Esophagus (tissue), 2 donors: ENCODE data around the gene DLGAP1. TPM values are rescaled to one million over a fixed set of nuclear protein-coding genes. Genes with fewer than 3 reads are reported as not detected.

Experiments used
- H3K27ac ChIP-seq, 2 donors: one replicate each; pipeline ENCODE4 v1.5.1; 2013; ENCODE audit warnings: low read depth in 2 of 2, mild to moderate bottlenecking in 2 of 2, inconsistent platforms in 1 of 2, low read length in 1 of 2, moderate library complexity in 1 of 2
- H3K27me3 ChIP-seq, 2 donors: one replicate each; pipeline ENCODE4 v1.6.1; 2013; ENCODE audit warnings: low read length in 2 of 2, control low read depth in 1 of 2, mild to moderate bottlenecking in 1 of 2; ENCODE audit not compliant: insufficient read depth in 2 of 2, control insufficient read depth in 1 of 2
- H3K36me3 ChIP-seq, 2 donors: one replicate each; pipeline ENCODE4 v1.6.1; 2013; ENCODE audit warnings: low read length in 1 of 2; ENCODE audit not compliant: control insufficient read depth in 2 of 2, insufficient read depth in 2 of 2
- H3K4me1 ChIP-seq, 2 donors: one replicate each; pipeline ENCODE4 v1.6.1; 2013; ENCODE audit warnings: low read length in 1 of 2; ENCODE audit not compliant: control insufficient read depth in 2 of 2, insufficient read depth in 2 of 2
- H3K4me3 ChIP-seq, 2 donors: one replicate each; pipeline ENCODE4 v1.5.1; 2013; ENCODE audit warnings: low read length in 2 of 2, mild to moderate bottlenecking in 2 of 2, low read depth in 1 of 2, moderate library complexity in 1 of 2
- H3K9me3 ChIP-seq, 2 donors: one replicate each; pipeline ENCODE4 v1.6.1; 2013; ENCODE audit warnings: mild to moderate bottlenecking in 2 of 2, low read depth in 1 of 2, low read length in 1 of 2, moderate library complexity in 1 of 2; ENCODE audit not compliant: control insufficient read depth in 2 of 2, insufficient read depth in 1 of 2
- WGBS, 2 donors: extraction: QIAGEN DNeasy Blood & Tissue Kit; methylation state at CpG; one replicate each; pipeline ENCODE4 v1.1.7; 2013; 5-methylcytosine and 5-hydroxymethylcytosine counted together
- polyA plus RNA-seq, 2 donors: library from polyadenylated mRNA; stranded (reverse); fragments of 200-250 nt; gene quantifications; one replicate each; pipeline ENCODE4 v1.2.3, GENCODE V29; 2013
- donor health status: healthy with polysubstance abuse.
- donor health status: Bipolar disorder and iron deficiency.

Gene DLGAP1
- polyA plus RNA-seq, 2 donors, result 0.47 to 0.59 TPM

GRCh38 chr18:3803350-3803749 is 651.8 kb downstream of the DLGAP1 start:
- no peaks in the 10 kb centered on the region for H3K4me1 ChIP-seq
- no peaks in the 10 kb centered on the region for H3K9me3 ChIP-seq
- no peak overlapping the region for H3K4me3 ChIP-seq
- H3K27me3 ChIP-seq, result no peaks in the 10 kb centered on the region
- H3K36me3 ChIP-seq, result peaks cover 0 to 3% of the 10 kb centered on the region in 2 donors
- H3K27ac ChIP-seq, result no peak overlapping the region
- 87 to 93% methylated on average over 4 of the region's 4 CpGs for WGBS, 2 donors

- H3K4me3 ChIP-seq, result no peak overlapping the region
- no peaks in the 10 kb centered on the region for H3K27me3 ChIP-seq
- H3K9me3 ChIP-seq, result no peaks in the 10 kb centered on the region
- 41 to 47% methylated on average over 4 of the region's 4 CpGs for WGBS, 2 donors
- H3K36me3 ChIP-seq, result peaks cover 0 to 3% of the 10 kb centered on the region in 2 donors
- no peak overlapping the region for H3K27ac ChIP-seq
- no peaks in the 10 kb centered on the region for H3K4me1 ChIP-seq
These were observed 655.6 kb downstream of the DLGAP1 start for GRCh38 chr18:3799515-3799914.

GRCh38 chr18:3798032-3798431 is 657.1 kb downstream of the DLGAP1 start:
- no peaks in the 10 kb centered on the region for H3K4me1 ChIP-seq
- no peak overlapping the region for H3K27ac ChIP-seq
- no peaks in the 10 kb centered on the region for H3K27me3 ChIP-seq
- no peaks in the 10 kb centered on the region for H3K9me3 ChIP-seq
- no peak overlapping the region for H3K4me3 ChIP-seq
- WGBS, 2 donors, result 67 to 83% methylated on average over 3 of the region's 3 CpGs
- peaks cover 0 to 2% of the 10 kb centered on the region in 2 donors for H3K36me3 ChIP-seq

GRCh38 chr18:3796434-3796833 is 658.7 kb downstream of the DLGAP1 start:
- H3K4me1 ChIP-seq, result no peaks in the 10 kb centered on the region
- no peaks in the 10 kb centered on the region for H3K9me3 ChIP-seq
- H3K27me3 ChIP-seq, result no peaks in the 10 kb centered on the region
- H3K36me3 ChIP-seq, result no peaks in the 10 kb centered on the region
- WGBS, 2 donors, result 91 to 93% methylated on average over 6 of the region's 6 CpGs
- no peak overlapping the region for H3K27ac ChIP-seq
- H3K4me3 ChIP-seq, result no peak overlapping the region

- Histone ChIP-seq H3K4me1 (no peaks in the 10 kb centered on the region), H3K9me3 (no peaks in the 10 kb centered on the region), H3K27me3 (no peaks in the 10 kb centered on the region), H3K4me3 (no peak overlapping the region), H3K27ac (no peak overlapping the region), H3K36me3 (no peaks in the 10 kb centered on the region)
- 39 to 41% methylated on average over 9 of the region's 9 CpGs for WGBS, 2 donors
These were observed 660.4 kb downstream of the DLGAP1 start for GRCh38 chr18:3794537-3795348.

GRCh38 chr18:3793545-3793944 is 661.6 kb downstream of the DLGAP1 start:
- Histone ChIP-seq H3K9me3 (no peaks in the 10 kb centered on the region), H3K4me3 (no peak overlapping the region), H3K4me1 (no peaks in the 10 kb centered on the region), H3K27me3 (no peaks in the 10 kb centered on the region), H3K27ac (no peak overlapping the region), H3K36me3 (no peaks in the 10 kb centered on the region)
- 82 to 83% methylated on average over 6 of the region's 6 CpGs for WGBS, 2 donors

GRCh38 chr18:3793111-3793510 is 662.0 kb downstream of the DLGAP1 start:
- Histone ChIP-seq H3K4me1 (no peaks in the 10 kb centered on the region), H3K9me3 (no peaks in the 10 kb centered on the region), H3K4me3 (no peak overlapping the region), H3K36me3 (no peaks in the 10 kb centered on the region), H3K27me3 (no peaks in the 10 kb centered on the region), H3K27ac (no peak overlapping the region)
- WGBS, 2 donors, result 60 to 70% methylated on average over 5 of the region's 5 CpGs

- H3K4me3 ChIP-seq, result no peak overlapping the region
- no peaks in the 10 kb centered on the region for H3K27me3 ChIP-seq
- H3K36me3 ChIP-seq, result no peaks in the 10 kb centered on the region
- H3K27ac ChIP-seq, result no peak overlapping the region
- 90 to 95% methylated on average over 9 of the region's 9 CpGs for WGBS, 2 donors
- no peaks in the 10 kb centered on the region for H3K9me3 ChIP-seq
- H3K4me1 ChIP-seq, result no peaks in the 10 kb centered on the region
These were observed 662.4 kb downstream of the DLGAP1 start for GRCh38 chr18:3792711-3793110.

GRCh38 chr18:3791238-3791637 is 663.9 kb downstream of the DLGAP1 start:
- Histone ChIP-seq H3K4me3 (no peak overlapping the region), H3K27me3 (no peaks in the 10 kb centered on the region), H3K9me3 (no peaks in the 10 kb centered on the region), H3K27ac (no peak overlapping the region), H3K4me1 (no peaks in the 10 kb centered on the region), H3K36me3 (no peaks in the 10 kb centered on the region)
- WGBS, 2 donors, result 62 to 71% methylated on average over 4 of the region's 4 CpGs

- no peaks in the 10 kb centered on the region for H3K9me3 ChIP-seq
- H3K4me1 ChIP-seq, result no peaks in the 10 kb centered on the region
- H3K4me3 ChIP-seq, result no peak overlapping the region
- no peaks in the 10 kb centered on the region for H3K27me3 ChIP-seq
- 50 to 52% methylated on average over 5 of the region's 5 CpGs for WGBS, 2 donors
- no peak overlapping the region for H3K27ac ChIP-seq
- H3K36me3 ChIP-seq, result no peaks in the 10 kb centered on the region
These were observed 664.4 kb downstream of the DLGAP1 start for GRCh38 chr18:3790703-3791102.
